HepG2 (cell line): ENCODE results near the gene ABHD15. TPM values are rescaled to one million over a fixed set of nuclear protein-coding genes. Genes with fewer than 3 reads are reported as not detected.
A peak's percentile ranks its signal among the peaks of the same experiment; 100 is the strongest.

Experiments used
- E2F5 ChIP-seq: sonication (generic); formaldehyde crosslinking; conservative IDR thresholded peaks from 2 replicates; pipeline ENCODE4 v1.4.0; 2020; ENCODE audit warnings: missing genetic modification reagents
- ELF3 ChIP-seq: IDR thresholded peaks from 2 replicates; pipeline ENCODE4 v1.6.1; 2016; ENCODE audit warnings: missing genetic modification reagents, missing compliant biosample characterization
- FOXM1 ChIP-seq: sonication (generic); formaldehyde crosslinking; IDR thresholded peaks from 2 replicates; pipeline ENCODE4 v1.5.0; 2020; ENCODE audit warnings: missing genetic modification reagents
- HNF4G ChIP-seq, 2 experiments: sonication (generic) in 1 of 2; formaldehyde crosslinking in 1 of 2; IDR thresholded peaks; 2 replicates each; pipeline versions ENCODE4 v1.4.0 to v1.6.1; 2011 to 2020; ENCODE audit warnings: borderline replicate concordance in 2 of 2, low read depth in 2 of 2, mild to moderate bottlenecking in 2 of 2, low read length in 1 of 2, missing genetic modification reagents in 1 of 2, moderate library complexity in 1 of 2
- IKZF5 ChIP-seq: IDR thresholded peaks from 2 replicates; pipeline ENCODE4 v1.6.1; 2018; ENCODE audit warnings: missing genetic modification reagents, mild to moderate bottlenecking, missing compliant biosample characterization
- NFE2L2 ChIP-seq: fragments of 150-350 bp; IDR thresholded peaks from 2 replicates; pipeline ENCODE4 v1.6.1; 2014; ENCODE audit warnings: low read length
- THAP8 ChIP-seq: sonication (generic); formaldehyde crosslinking; IDR thresholded peaks from 2 replicates; pipeline ENCODE4 v1.5.1; 2020; ENCODE audit warnings: missing genetic modification reagents, mild to moderate bottlenecking, borderline replicate concordance
- ZBED4 ChIP-seq: sonication (generic); formaldehyde crosslinking; IDR thresholded peaks from 2 replicates; pipeline ENCODE4 v1.4.0; 2020; ENCODE audit warnings: missing genetic modification reagents, borderline replicate concordance
- ZBTB49 ChIP-seq: sonication (generic); formaldehyde crosslinking; IDR thresholded peaks from 2 replicates; pipeline ENCODE4 v1.4.0; 2020; ENCODE audit warnings: missing genetic modification reagents, borderline replicate concordance
- ZNF235 ChIP-seq: sonication (generic); formaldehyde crosslinking; IDR thresholded peaks from 2 replicates; pipeline ENCODE4 v1.8.1; 2023; ENCODE audit warnings: mild to moderate bottlenecking, missing genetic modification reagents, borderline replicate concordance
- ZNF24 ChIP-seq: fragments of 450-650 bp; IDR thresholded peaks from 2 replicates; pipeline ENCODE4 v1.6.1; 2017; ENCODE audit warnings: antibody characterized with exemption, mild to moderate bottlenecking
- ZNF251 ChIP-seq: sonication (generic); formaldehyde crosslinking; IDR thresholded peaks from 2 replicates; pipeline ENCODE4 v1.9.0; 2021; ENCODE audit warnings: mild to moderate bottlenecking, missing genetic modification reagents
- ZNF263 ChIP-seq: sonication (generic); formaldehyde crosslinking; IDR thresholded peaks from 2 replicates; pipeline ENCODE4 v1.4.0; 2020; ENCODE audit warnings: missing genetic modification reagents
- ZNF776 ChIP-seq: sonication (generic); formaldehyde crosslinking; IDR thresholded peaks from 2 replicates; pipeline ENCODE4 v1.4.0; 2020; ENCODE audit warnings: mild to moderate bottlenecking, missing genetic modification reagents
- ZSCAN31 ChIP-seq: sonication (generic); formaldehyde crosslinking; IDR thresholded peaks from 2 replicates; pipeline ENCODE4 v1.5.0; 2020; ENCODE audit warnings: low read depth, mild to moderate bottlenecking, missing genetic modification reagents
- polyA plus RNA-seq, 8 experiments: library from polyadenylated mRNA; depleted of rRNA in 3 of 8; stranded (reverse) in 7 of 8; unstranded in 1 of 8; fragments of >200 nt; fragmentation: Illumina TruSeq in 4 of 8; extraction: Trizol in 4 of 8; gene quantifications; 2 replicates each; pipeline versions ENCODE4 v1.2.1 to v1.2.3, GENCODE V29; 2011 to 2016; ENCODE audit warnings: low read depth in 4 of 8, missing spikeins in 1 of 8, mixed read lengths in 1 of 8; ENCODE audit not compliant: insufficient read depth in 1 of 8
- total RNA-seq, 5 experiments: library from RNA; depleted of rRNA; stranded (reverse); fragments of >200 nt; fragmentation: Illumina TruSeq; extraction: Trizol; gene quantifications; 2 replicates each; pipeline ENCODE4 v1.2.3, GENCODE V29; 2016; ENCODE audit warnings: low read depth in 1 of 5

ABHD15 gene
- total and polyA plus RNA-seq, 2 of the 13 experiments (the other 11 are each of a cell fraction or from before 2014, with no cell fraction given), result 2.4 to 7.7 TPM

- no peak for TF ChIP-seq ZBTB49 (CRISPR knock-in tag)
- TF ChIP-seq IKZF5 (CRISPR knock-in tag), result peak; percentile 85
- no peak for TF ChIP-seq ZNF776 (CRISPR knock-in tag)
- no peak for TF ChIP-seq FOXM1
- no peak for TF ChIP-seq ZNF235 (CRISPR knock-in tag)
- TF ChIP-seq ZSCAN31 (CRISPR knock-in tag), result peak; percentile 69; the same call in 1 of the 2 replicates
- no peak for TF ChIP-seq ZNF24
- TF ChIP-seq THAP8 (CRISPR knock-in tag), result no peak
- 0 out of 2 replicates have a peak, but pooled peaks have one; percentile 14 for TF ChIP-seq E2F5
- no peak for TF ChIP-seq NFE2L2
- TF ChIP-seq ELF3 (CRISPR knock-in tag), result peak; percentile 50; the same call in 1 of the 2 replicates
- TF ChIP-seq ZBED4 (CRISPR knock-in tag), result peak; percentile 88; the same call in 1 of the 2 replicates
- TF ChIP-seq HNF4G (IDR thresholded peaks at IDR 0.05; ENCODE audit: borderline replicate concordance, low read depth, low read length), result peak; percentile 98
- peak; percentile 96; the same call in 1 of the 2 replicates for TF ChIP-seq HNF4G (CRISPR knock-in tag; IDR thresholded peaks at IDR 0.05; ENCODE audit: borderline replicate concordance, low read depth)
- peak; percentile 40; the same call in 1 of the 2 replicates for TF ChIP-seq ZNF263 (CRISPR knock-in tag)
- TF ChIP-seq ZNF251 (CRISPR knock-in tag), result no peak
Observed at GRCh38 chr17:29574732-29575510, 8.1 kb upstream of the ABHD15 start (continued).
